Measurements from ENCODE around the gene KCNMB1.

Gene KCNMB1

GRCh38 chr5:170368586-170368985 lies 20.6 kb downstream of the KCNMB1 start:
- no peak for TF ChIP-seq CTCF (IDR thresholded peaks at IDR 0.05)
- H3K27ac ChIP-seq = no peak overlapping the region
- H3K9me3 ChIP-seq = no peaks in the 10 kb centered on the region
- H3K27me3 ChIP-seq = no peaks in the 10 kb centered on the region
- no peaks in the 10 kb centered on the region for H3K36me3 ChIP-seq
- no peak overlapping the region for H3K4me3 ChIP-seq (ENCODE audit: low read depth in 1 of 2, low read length in 1 of 2)
- no peaks in the 10 kb centered on the region for H3K4me1 ChIP-seq (ENCODE audit: control insufficient read depth in 1 of 2, insufficient read depth in 1 of 2, low read depth in 1 of 2, low read length in 1 of 2)

- Histone ChIP-seq H3K9me3 (no peaks in the 10 kb centered on the region), H3K27ac (no peak overlapping the region), H3K36me3 (no peaks in the 10 kb centered on the region), H3K4me3 (ENCODE audit: low read depth in 1 of 2, low read length in 1 of 2) (no peak overlapping the region), H3K27me3 (no peaks in the 10 kb centered on the region), H3K4me1 (ENCODE audit: control insufficient read depth in 1 of 2, insufficient read depth in 1 of 2, low read depth in 1 of 2, low read length in 1 of 2) (peaks cover 20 to 21% of the 10 kb centered on the region in 2 experiments)
- TF ChIP-seq CTCF (IDR thresholded peaks at IDR 0.05) = no peak
These were observed 22.9 kb downstream of the KCNMB1 start for GRCh38 chr5:170366276-170366675.

GRCh38 chr5:170365831-170366230 lies 23.3 kb downstream of the KCNMB1 start:
- Histone ChIP-seq H3K4me3 (ENCODE audit: low read depth in 1 of 2, low read length in 1 of 2) (no peak overlapping the region), H3K36me3 (no peaks in the 10 kb centered on the region), H3K27ac (no peak overlapping the region), H3K4me1 (ENCODE audit: control insufficient read depth in 1 of 2, insufficient read depth in 1 of 2, low read depth in 1 of 2, low read length in 1 of 2) (peaks cover 24 to 26% of the 10 kb centered on the region in 2 experiments), H3K9me3 (no peaks in the 10 kb centered on the region), H3K27me3 (no peaks in the 10 kb centered on the region)
- TF ChIP-seq CTCF (IDR thresholded peaks at IDR 0.05) = no peak

DNA sequence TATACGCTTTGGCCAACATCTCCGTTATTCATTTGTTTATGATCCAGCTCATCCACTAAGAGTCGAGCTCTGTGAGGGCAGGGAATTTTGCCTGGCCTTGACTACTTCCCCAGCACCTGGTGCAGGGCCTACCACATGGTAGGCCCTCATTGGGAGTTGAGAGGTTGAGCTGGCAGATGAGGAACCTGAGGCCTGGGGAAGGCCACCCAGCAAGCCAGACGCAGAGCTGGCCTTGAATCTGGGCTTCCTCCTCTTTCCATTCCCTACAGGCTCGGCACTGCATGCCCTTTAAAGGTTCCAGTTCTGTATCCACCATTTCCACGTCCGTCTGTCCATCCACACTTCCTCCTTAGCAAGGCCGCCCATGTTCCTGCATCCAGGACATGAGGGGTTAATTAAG lies 24.2 kb downstream of the KCNMB1 start:
- peaks cover 32 to 34% of the 10 kb centered on the region in 2 experiments for H3K4me1 ChIP-seq (ENCODE audit: control insufficient read depth in 1 of 2, insufficient read depth in 1 of 2, low read depth in 1 of 2, low read length in 1 of 2)
- no peaks in the 10 kb centered on the region for H3K9me3 ChIP-seq
- H3K4me3 ChIP-seq (ENCODE audit: low read depth in 1 of 2, low read length in 1 of 2) = no peak overlapping the region
- H3K27me3 ChIP-seq = no peaks in the 10 kb centered on the region
- no peak overlapping the region for H3K27ac ChIP-seq
- no peak for TF ChIP-seq CTCF (IDR thresholded peaks at IDR 0.05)
- H3K36me3 ChIP-seq = no peaks in the 10 kb centered on the region

DNA sequence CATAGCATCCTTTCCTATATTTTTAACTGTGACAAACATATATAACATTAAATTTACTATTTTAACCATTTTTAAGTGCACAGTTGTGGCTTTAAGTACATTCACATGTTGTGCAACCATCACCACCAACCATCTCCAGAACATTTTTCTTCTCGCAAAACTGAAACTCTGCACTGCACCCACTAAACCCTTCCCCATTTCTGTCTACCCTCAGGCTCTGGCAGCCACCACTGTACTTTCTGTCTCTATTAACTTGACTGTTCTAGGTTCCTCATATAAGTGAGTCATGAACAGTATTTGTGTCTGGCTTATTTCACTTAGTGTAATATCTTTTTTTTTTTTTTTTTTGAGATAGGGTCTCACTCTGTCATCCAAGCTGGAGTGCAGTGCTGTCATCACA lies 25.5 kb downstream of the KCNMB1 start:
- Histone ChIP-seq H3K4me3 (ENCODE audit: low read depth in 1 of 2, low read length in 1 of 2) (no peak overlapping the region), H3K4me1 (ENCODE audit: control insufficient read depth in 1 of 2, insufficient read depth in 1 of 2, low read depth in 1 of 2, low read length in 1 of 2) (peaks cover 46 to 47% of the 10 kb centered on the region in 2 experiments)
- no peak for TF ChIP-seq CTCF (IDR thresholded peaks at IDR 0.05)

DNA sequence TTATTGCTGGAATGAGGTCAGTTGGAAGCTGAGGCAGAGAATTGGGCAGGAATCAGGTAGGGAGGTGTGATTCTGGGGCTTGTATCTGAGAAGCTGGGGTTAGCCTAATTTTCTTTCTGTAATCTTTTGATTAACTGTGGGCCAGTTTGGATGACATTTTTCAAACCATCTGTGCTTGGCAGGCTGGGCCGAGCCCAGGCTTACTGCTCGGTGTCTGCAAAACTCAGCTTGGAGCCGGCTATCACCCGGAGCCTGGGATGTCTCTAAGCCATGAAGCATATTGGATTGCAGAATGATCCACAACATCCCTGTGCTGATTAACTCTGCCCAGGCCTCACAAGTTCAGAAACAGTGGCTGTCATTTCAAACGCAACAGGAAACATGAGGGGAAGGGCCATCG lies 26.5 kb downstream of the KCNMB1 start:
- no peaks in the 10 kb centered on the region for H3K36me3 ChIP-seq
- no peaks in the 10 kb centered on the region for H3K9me3 ChIP-seq
- H3K27me3 ChIP-seq = no peaks in the 10 kb centered on the region
- TF ChIP-seq CTCF (IDR thresholded peaks at IDR 0.05) = no peak
- H3K4me1 ChIP-seq (ENCODE audit: control insufficient read depth in 1 of 2, insufficient read depth in 1 of 2, low read depth in 1 of 2, low read length in 1 of 2) = peaks cover 56 to 58% of the 10 kb centered on the region in 2 experiments
- no peak overlapping the region for H3K4me3 ChIP-seq (ENCODE audit: low read depth in 1 of 2, low read length in 1 of 2)
- H3K27ac ChIP-seq = peak overlapping the region; percentile 89

More for the DNA sequence above, 25.5 kb downstream of the KCNMB1 start:
- Histone ChIP-seq H3K36me3 (no peaks in the 10 kb centered on the region), H3K27me3 (no peaks in the 10 kb centered on the region), H3K27ac (no peak overlapping the region), H3K9me3 (no peaks in the 10 kb centered on the region)
